H1 (cell line): Measurements from ENCODE around the gene NRXN3. TPM values are rescaled to one million over a fixed set of nuclear protein-coding genes. Genes with fewer than 3 reads are reported as not detected.

ENCODE experiments used
- ASH2L ChIP-seq: fragments of 200-600, 300-600 bp; sonication (generic); IDR thresholded peaks from one replicate; pipeline ENCODE4 v1.7.1; 2017; ENCODE audit warnings: low read length
- POLR2A ChIP-seq, 2 experiments: IDR thresholded peaks; 1 replicate in 1 of 2; 2 replicates in 1 of 2; pipeline ENCODE4 v1.6.1; 2011; ENCODE audit warnings: low read depth in 2 of 2, low read length in 2 of 2, mild to moderate bottlenecking in 2 of 2; ENCODE audit errors: control extremely low read depth in 1 of 2
- TCF12 ChIP-seq: IDR thresholded peaks from 2 replicates; pipeline ENCODE4 v1.6.1; 2011; ENCODE audit warnings: low read depth, mild to moderate bottlenecking, low read length
- polyA plus RNA-seq, 7 experiments: library from polyadenylated mRNA; depleted of rRNA in 3 of 7; stranded (reverse) in 5 of 7; unstranded in 2 of 7; fragments of >200 nt in 5 of 7; fragments of 200-250 nt in 2 of 7; gene quantifications; 1 replicate in 5 of 7; 2 replicates in 1 of 7; 4 replicates in 1 of 7; pipeline versions ENCODE4 v1.2.1 to v1.2.3, GENCODE V29; 2011 to 2013; ENCODE audit warnings: missing spikeins in 2 of 7, mixed read lengths in 2 of 7
- total RNA-seq: library from RNA; stranded (reverse); fragmentation: NEBNext Ultra II Directional; extraction: Animal tissue kit (Norgen Biotek cat#: 25700); gene quantifications from 2 replicates; pipeline ENCODE4 v1.2.1, GENCODE V29; 2021

Gene NRXN3
- total and polyA plus RNA-seq, 2 of the 8 experiments (the other 6 are each of a cell fraction or from before 2014, with no cell fraction given): 2.6 to 4.1 TPM

DNA sequence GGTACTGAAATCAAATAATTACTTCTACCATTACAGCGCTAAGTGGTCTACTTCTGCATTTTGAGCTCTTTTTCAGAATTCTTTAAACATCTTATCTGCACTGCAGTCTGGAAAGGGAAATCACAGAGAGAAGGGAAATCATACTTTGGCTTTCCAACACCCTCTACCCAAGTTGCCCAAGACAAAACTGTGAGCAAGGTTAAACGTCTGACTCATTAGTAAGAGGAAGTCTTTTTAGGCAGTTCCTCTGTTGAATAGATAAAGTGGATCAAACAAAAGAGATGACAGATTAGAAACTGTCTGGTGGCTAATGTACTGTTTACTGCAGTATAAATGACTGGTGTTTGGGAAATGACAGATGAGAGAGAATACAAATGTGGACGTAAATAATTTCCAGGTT, 858.1 kb downstream of the NRXN3 start (continued):
- no peak for TF ChIP-seq ASH2L
- TF ChIP-seq POLR2A (IDR thresholded peaks at IDR 0.05; ENCODE audit: control extremely low read depth in 1 of 2, low read depth in 2 of 2, low read length in 2 of 2): no peak
- TF ChIP-seq TCF12: no peak
